Loucy (cell line): ENCODE measurements around the gene PSMA1.

Experiments used
- H2AFZ ChIP-seq: fragments of 200-600 bp; sonication (generic); 2 replicates; pipeline ENCODE4 v1.6.0; 2016; ENCODE audit warnings: antibody characterized with exemption, mild to moderate bottlenecking, low read length, moderate library complexity
- H3F3A ChIP-seq: fragments of 200-600 bp; 2 replicates; pipeline ENCODE4 v1.6.0; 2016; ENCODE audit warnings: antibody characterized with exemption, low read depth, mild to moderate bottlenecking
- H3K27me3 ChIP-seq: fragments of 200-600 bp; sonication (generic); 2 replicates; pipeline ENCODE4 v1.6.1; 2014; ENCODE audit warnings: low read length, mild to moderate bottlenecking; ENCODE audit not compliant: insufficient read depth, poor library complexity, severe bottlenecking
- H3K36me3 ChIP-seq: fragments of 200-600 bp; sonication (generic); 2 replicates; pipeline ENCODE4 v1.6.1; 2016; ENCODE audit warnings: low read length; ENCODE audit not compliant: insufficient read depth
- H3K4me1 ChIP-seq: fragments of 200-600 bp; sonication (generic); 2 replicates; pipeline ENCODE4 v1.5.1; 2014; ENCODE audit warnings: low read length, mild to moderate bottlenecking; ENCODE audit not compliant: insufficient read depth, poor library complexity, severe bottlenecking
- H3K4me2 ChIP-seq: fragments of 200-600 bp; sonication (generic); 2 replicates; pipeline ENCODE4 v1.6.0; 2014; ENCODE audit warnings: antibody characterized with exemption, low read length, low read depth, mild to moderate bottlenecking; ENCODE audit not compliant: poor library complexity, severe bottlenecking
- H3K4me3 ChIP-seq: fragments of 200-600 bp; sonication (generic); 2 replicates; pipeline ENCODE4 v1.5.1; 2014; ENCODE audit warnings: low read length, mild to moderate bottlenecking, mixed read lengths; ENCODE audit not compliant: poor library complexity, severe bottlenecking
- H3K79me2 ChIP-seq: fragments of 200-600 bp; sonication (generic); 2 replicates; pipeline ENCODE4 v1.6.1; 2014; ENCODE audit warnings: low read length; ENCODE audit not compliant: insufficient read depth
- H3K9ac ChIP-seq: fragments of 200-600 bp; sonication (generic); 2 replicates; pipeline ENCODE4 v1.6.0; 2014; ENCODE audit warnings: mild to moderate bottlenecking, low read depth, low read length, moderate library complexity; ENCODE audit not compliant: poor library complexity, severe bottlenecking
- H3K9me2 ChIP-seq: fragments of 200-600 bp; sonication (generic); replicated peaks from 2 replicates; pipeline ENCODE4 v1.6.1; 2016; ENCODE audit warnings: low read depth, low read length, mixed read lengths
- H3K9me3 ChIP-seq: fragments of 200-600 bp; sonication (generic); 2 replicates; pipeline ENCODE4 v1.6.1; 2014; ENCODE audit warnings: mild to moderate bottlenecking, antibody characterized with exemption, low read length, low read depth; ENCODE audit not compliant: insufficient read depth
- H4K20me1 ChIP-seq: fragments of 200-600 bp; sonication (generic); 2 replicates; pipeline ENCODE4 v1.6.0; 2014; ENCODE audit warnings: antibody characterized with exemption, low read length, mild to moderate bottlenecking; ENCODE audit not compliant: insufficient read depth, poor library complexity, severe bottlenecking
- EZH2phosphoT487 ChIP-seq: fragments of 200-600 bp; IDR thresholded peaks from 2 replicates; pipeline ENCODE4 v1.6.1; 2018; ENCODE audit warnings: antibody characterized with exemption, mild to moderate bottlenecking, moderate library complexity, borderline replicate concordance
- TF ChIP-seq, protein P1 (sequence below): fragments of 200-600 bp; sonication (generic); conservative IDR thresholded peaks from 2 replicates; pipeline ENCODE4 v1.5.1; 2014; ENCODE audit warnings: mild to moderate bottlenecking, antibody characterized with exemption, low read length

The PSMA1 gene

DNA sequence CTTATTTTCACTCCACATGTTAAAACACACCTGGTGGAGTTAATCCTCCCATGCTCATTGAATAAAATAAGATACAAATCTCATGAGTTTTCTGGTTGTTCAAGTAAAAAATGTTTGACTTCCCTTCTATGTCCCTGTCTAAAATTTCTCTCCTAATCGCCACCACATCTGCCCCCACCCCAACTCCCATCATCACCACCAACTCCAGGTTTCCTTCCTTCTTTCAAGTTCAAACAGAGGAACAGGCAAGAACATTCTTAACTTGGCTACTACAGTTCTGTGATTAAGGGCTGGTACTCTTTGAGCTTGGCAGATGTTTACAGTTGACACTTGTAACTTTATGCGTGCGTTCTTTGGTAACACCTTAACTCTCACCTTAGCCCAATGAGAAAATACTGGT lies 9.1 kb upstream of the PSMA1 start:
- Histone ChIP-seq H3K9ac (no peak overlapping the region), H3K4me2 (no peak overlapping the region), H4K20me1 (no peaks in the 10 kb centered on the region)

DNA sequence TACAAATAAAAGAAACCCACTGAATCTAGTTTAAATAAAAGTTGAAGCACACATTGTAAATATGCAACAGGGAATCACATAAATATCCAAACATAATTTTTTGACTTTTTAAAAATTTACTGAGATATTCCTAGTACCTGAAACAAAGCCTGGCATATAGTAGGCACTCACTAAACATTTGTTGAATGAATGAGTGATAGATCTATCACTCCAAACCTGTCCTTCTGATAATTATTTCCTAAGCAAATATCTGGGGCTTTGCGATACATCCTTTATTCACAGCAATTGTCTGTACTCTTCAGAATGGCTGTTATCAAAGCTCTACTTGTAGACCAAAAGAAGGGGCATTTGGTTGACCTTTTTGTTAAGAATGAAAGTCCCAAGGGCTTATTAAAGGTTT lies 2.6 kb upstream of the PSMA1 start:
- TF ChIP-seq, protein P1, sequence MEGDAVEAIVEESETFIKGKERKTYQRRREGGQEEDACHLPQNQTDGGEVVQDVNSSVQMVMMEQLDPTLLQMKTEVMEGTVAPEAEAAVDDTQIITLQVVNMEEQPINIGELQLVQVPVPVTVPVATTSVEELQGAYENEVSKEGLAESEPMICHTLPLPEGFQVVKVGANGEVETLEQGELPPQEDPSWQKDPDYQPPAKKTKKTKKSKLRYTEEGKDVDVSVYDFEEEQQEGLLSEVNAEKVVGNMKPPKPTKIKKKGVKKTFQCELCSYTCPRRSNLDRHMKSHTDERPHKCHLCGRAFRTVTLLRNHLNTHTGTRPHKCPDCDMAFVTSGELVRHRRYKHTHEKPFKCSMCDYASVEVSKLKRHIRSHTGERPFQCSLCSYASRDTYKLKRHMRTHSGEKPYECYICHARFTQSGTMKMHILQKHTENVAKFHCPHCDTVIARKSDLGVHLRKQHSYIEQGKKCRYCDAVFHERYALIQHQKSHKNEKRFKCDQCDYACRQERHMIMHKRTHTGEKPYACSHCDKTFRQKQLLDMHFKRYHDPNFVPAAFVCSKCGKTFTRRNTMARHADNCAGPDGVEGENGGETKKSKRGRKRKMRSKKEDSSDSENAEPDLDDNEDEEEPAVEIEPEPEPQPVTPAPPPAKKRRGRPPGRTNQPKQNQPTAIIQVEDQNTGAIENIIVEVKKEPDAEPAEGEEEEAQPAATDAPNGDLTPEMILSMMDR: no peak
- no peak for TF ChIP-seq EZH2phosphoT487

More for the DNA sequence above, 9.1 kb upstream of the PSMA1 start:
- Histone ChIP-seq H3F3A (no peaks in the 10 kb centered on the region), H3K79me2 (no peaks in the 10 kb centered on the region), H3K36me3 (no peaks in the 10 kb centered on the region), H3K4me3 (no peak overlapping the region), H3K27me3 (no peaks in the 10 kb centered on the region), H3K9me3 (no peaks in the 10 kb centered on the region), H3K4me1 (no peaks in the 10 kb centered on the region), H3K9me2 (no peaks in the 10 kb centered on the region), H2AFZ (no peak overlapping the region)
- TF ChIP-seq EZH2phosphoT487: no peak
- TF ChIP-seq, protein P1: no peak

DNA sequence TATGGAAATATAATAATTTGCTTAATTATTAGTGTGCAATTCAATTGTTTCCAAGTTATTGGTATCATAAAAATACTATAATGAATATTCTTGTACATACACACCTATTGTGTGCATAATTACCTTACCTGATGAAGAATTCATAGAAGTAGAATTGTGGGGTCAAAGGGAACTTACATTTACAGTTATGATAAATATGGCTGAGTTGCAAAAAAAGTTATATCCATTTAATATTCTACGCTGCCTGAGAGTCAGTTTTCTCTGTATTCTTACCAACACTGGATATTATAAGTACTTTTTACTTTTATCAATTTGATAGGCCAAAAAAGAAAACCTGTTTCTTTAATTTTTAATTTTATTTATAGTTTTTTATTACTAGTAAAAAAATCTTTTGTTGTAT lies 2.1 kb upstream of the PSMA1 start:
- H3F3A ChIP-seq: no peaks in the 10 kb centered on the region
- peaks cover 26% of the 10 kb centered on the region for H4K20me1 ChIP-seq
- H3K4me2 ChIP-seq: no peak overlapping the region
- no peak overlapping the region for H2AFZ ChIP-seq
- no peaks in the 10 kb centered on the region for H3K9me2 ChIP-seq
- TF ChIP-seq EZH2phosphoT487: no peak
- TF ChIP-seq, protein P1: no peak
- H3K4me3 ChIP-seq: no peak overlapping the region
- peaks cover 40% of the 10 kb centered on the region for H3K79me2 ChIP-seq
- H3K4me1 ChIP-seq: peaks cover 21% of the 10 kb centered on the region
- no peaks in the 10 kb centered on the region for H3K27me3 ChIP-seq
- H3K9ac ChIP-seq: no peak overlapping the region
- peaks cover 3% of the 10 kb centered on the region for H3K36me3 ChIP-seq
- no peaks in the 10 kb centered on the region for H3K9me3 ChIP-seq

More for the DNA sequence above, 2.6 kb upstream of the PSMA1 start:
- H3K9ac ChIP-seq: no peak overlapping the region
- H3K9me2 ChIP-seq: no peaks in the 10 kb centered on the region
- H3K4me2 ChIP-seq: no peak overlapping the region
- no peaks in the 10 kb centered on the region for H3K9me3 ChIP-seq
- H2AFZ ChIP-seq: no peak overlapping the region
- H3F3A ChIP-seq: no peaks in the 10 kb centered on the region
- no peaks in the 10 kb centered on the region for H3K36me3 ChIP-seq
- peaks cover 21% of the 10 kb centered on the region for H4K20me1 ChIP-seq
- no peaks in the 10 kb centered on the region for H3K27me3 ChIP-seq
- peaks cover 34% of the 10 kb centered on the region for H3K79me2 ChIP-seq
- no peak overlapping the region for H3K4me3 ChIP-seq
- peaks cover 16% of the 10 kb centered on the region for H3K4me1 ChIP-seq
